GM19328 (cell line): ENCODE results near the gene SCD.
"Not testable (repeated sequence)": the region's sequence is repeated elsewhere in the genome, so short reads cannot be mapped to it uniquely, and the experiment has no call there.

Experiments
- ATAC-seq: cut with Tn5 transposase; IDR thresholded peaks from one replicate; pipeline ENCODE4 v1.9.1; 2021; ENCODE audit warnings: mild to moderate bottlenecking, moderate library complexity; ENCODE audit not compliant: unreplicated experiment

Gene SCD

GRCh38 chr10:100359529-100360150 lies 12.6 kb downstream of the SCD start:
- no peak for ATAC-seq

- ATAC-seq: no peak
Observed at GRCh38 chr10:100360234-100360633, 13.2 kb downstream of the SCD start.

GRCh38 chr10:100362570-100363496 lies 15.8 kb downstream of the SCD start:
- no peak for ATAC-seq

- ATAC-seq: no peak
Observed at GRCh38 chr10:100364175-100364574, 17.1 kb downstream of the SCD start.

GRCh38 chr10:100364735-100365391 lies 17.8 kb downstream of the SCD start:
- no peak for ATAC-seq

- ATAC-seq: no peak
Observed at GRCh38 chr10:100368721-100369120, 21.7 kb downstream of the SCD start.

- ATAC-seq: no peak
Observed at GRCh38 chr10:100370714-100371481, 23.9 kb downstream of the SCD start.

GRCh38 chr10:100371482-100372027 lies 24.5 kb downstream of the SCD start:
- no peak for ATAC-seq

- no peak for ATAC-seq
Observed at GRCh38 chr10:100372415-100373297, 25.6 kb downstream of the SCD start.

GRCh38 chr10:100373298-100374199 lies 26.5 kb downstream of the SCD start:
- ATAC-seq: peak; percentile 86

- ATAC-seq: no peak
Observed at GRCh38 chr10:100374200-100374655, 27.2 kb downstream of the SCD start.

GRCh38 chr10:100374677-100375353 lies 27.8 kb downstream of the SCD start:
- not testable (repeated sequence) for ATAC-seq

GRCh38 chr10:100376656-100377055 lies 29.6 kb downstream of the SCD start:
- not testable (repeated sequence) for ATAC-seq

GRCh38 chr10:100377830-100378229 lies 30.8 kb downstream of the SCD start:
- ATAC-seq: no peak

GRCh38 chr10:100380400-100380799 lies 33.4 kb downstream of the SCD start:
- no peak for ATAC-seq

- ATAC-seq: no peak
Observed at GRCh38 chr10:100382553-100382952, 35.5 kb downstream of the SCD start.

- no peak for ATAC-seq
Observed at GRCh38 chr10:100383251-100383650, 36.2 kb downstream of the SCD start.
